Measurements from ENCODE around the gene KIF26B.
"Not testable (repeated sequence)": the region's sequence is repeated elsewhere in the genome, so short reads cannot be mapped to it uniquely, and the experiment has no call there.

KIF26B gene

GRCh38 chr1:245707941-245708340, 553.2 kb downstream of the KIF26B start:
- no peak overlapping the region for H3K9ac ChIP-seq (ENCODE audit: low read length)
- H3K27me3 ChIP-seq (ENCODE audit: control insufficient read depth, insufficient read depth, low read length), result no peaks in the 10 kb centered on the region
- H3K4me1 ChIP-seq (ENCODE audit: control insufficient read depth, insufficient read depth, low read length), result peaks cover 8% of the 10 kb centered on the region; the same call in 1 of the 2 replicates
- no peaks in the 10 kb centered on the region for H3K36me3 ChIP-seq (ENCODE audit: control insufficient read depth, insufficient read depth, low read length)
- H3K4me3 ChIP-seq (ENCODE audit: low read depth, low read length), result no peak overlapping the region
- no peak overlapping the region for H3K27ac ChIP-seq (ENCODE audit: low read depth, low read length)
- no peaks in the 10 kb centered on the region for H3K9me3 ChIP-seq (ENCODE audit: control insufficient read depth, insufficient read depth, low read depth, low read length)

GRCh38 chr1:245710961-245711903, 556.4 kb downstream of the KIF26B start:
- Histone ChIP-seq H3K27me3 (ENCODE audit: control insufficient read depth, insufficient read depth, low read length) (no peaks in the 10 kb centered on the region), H3K9me3 (ENCODE audit: control insufficient read depth, insufficient read depth, low read depth, low read length) (no peaks in the 10 kb centered on the region), H3K4me3 (ENCODE audit: low read depth, low read length) (no peak overlapping the region), H3K4me1 (ENCODE audit: control insufficient read depth, insufficient read depth, low read length) (0 out of 2 replicates have a peak, but pooled peaks cover 4% of the 10 kb centered on the region), H3K36me3 (ENCODE audit: control insufficient read depth, insufficient read depth, low read length) (no peaks in the 10 kb centered on the region), H3K27ac (ENCODE audit: low read depth, low read length) (no peak overlapping the region), H3K9ac (ENCODE audit: low read length) (no peak overlapping the region)

- not testable (repeated sequence) for H3K4me3 ChIP-seq (ENCODE audit: low read depth, low read length); H3K27me3 ChIP-seq (ENCODE audit: control insufficient read depth, insufficient read depth, low read length); H3K27ac ChIP-seq (ENCODE audit: low read depth, low read length); H3K36me3 ChIP-seq (ENCODE audit: control insufficient read depth, insufficient read depth, low read length); H3K4me1 ChIP-seq (ENCODE audit: control insufficient read depth, insufficient read depth, low read length); H3K9ac ChIP-seq (ENCODE audit: low read length); H3K9me3 ChIP-seq (ENCODE audit: control insufficient read depth, insufficient read depth, low read depth, low read length)
Measured at GRCh38 chr1:245714027-245714426, 559.2 kb downstream of the KIF26B start.

- H3K9me3 ChIP-seq (ENCODE audit: control insufficient read depth, insufficient read depth, low read depth, low read length), result no peaks in the 10 kb centered on the region
- H3K4me3 ChIP-seq (ENCODE audit: low read depth, low read length), result no peak overlapping the region
- no peaks in the 10 kb centered on the region for H3K27me3 ChIP-seq (ENCODE audit: control insufficient read depth, insufficient read depth, low read length)
- H3K4me1 ChIP-seq (ENCODE audit: control insufficient read depth, insufficient read depth, low read length), result 0 out of 2 replicates have a peak, but pooled peaks cover 4% of the 10 kb centered on the region
- no peak overlapping the region for H3K27ac ChIP-seq (ENCODE audit: low read depth, low read length)
- no peak overlapping the region for H3K9ac ChIP-seq (ENCODE audit: low read length)
- H3K36me3 ChIP-seq (ENCODE audit: control insufficient read depth, insufficient read depth, low read length), result no peaks in the 10 kb centered on the region
Measured at GRCh38 chr1:245715291-245715701, 560.5 kb downstream of the KIF26B start.

- H3K27ac ChIP-seq (ENCODE audit: low read depth, low read length), result no peak overlapping the region
Measured at GRCh38 chr1:245715970-245716369, 561.2 kb downstream of the KIF26B start.

GRCh38 chr1:245716561-245716960, 561.8 kb downstream of the KIF26B start:
- Histone ChIP-seq H3K4me1 (ENCODE audit: control insufficient read depth, insufficient read depth, low read length) (0 out of 2 replicates have a peak, but pooled peaks cover 2% of the 10 kb centered on the region), H3K9me3 (ENCODE audit: control insufficient read depth, insufficient read depth, low read depth, low read length) (no peaks in the 10 kb centered on the region), H3K4me3 (ENCODE audit: low read depth, low read length) (no peak overlapping the region), H3K27ac (ENCODE audit: low read depth, low read length) (no peak overlapping the region), H3K36me3 (ENCODE audit: control insufficient read depth, insufficient read depth, low read length) (no peaks in the 10 kb centered on the region), H3K9ac (ENCODE audit: low read length) (no peak overlapping the region), H3K27me3 (ENCODE audit: control insufficient read depth, insufficient read depth, low read length) (no peaks in the 10 kb centered on the region)

More at GRCh38 chr1:245715970-245716369, 561.2 kb downstream of the KIF26B start:
- Histone ChIP-seq H3K36me3 (ENCODE audit: control insufficient read depth, insufficient read depth, low read length) (no peaks in the 10 kb centered on the region), H3K4me1 (ENCODE audit: control insufficient read depth, insufficient read depth, low read length) (0 out of 2 replicates have a peak, but pooled peaks cover 4% of the 10 kb centered on the region), H3K27me3 (ENCODE audit: control insufficient read depth, insufficient read depth, low read length) (no peaks in the 10 kb centered on the region), H3K9me3 (ENCODE audit: control insufficient read depth, insufficient read depth, low read depth, low read length) (no peaks in the 10 kb centered on the region), H3K9ac (ENCODE audit: low read length) (no peak overlapping the region), H3K4me3 (ENCODE audit: low read depth, low read length) (no peak overlapping the region)

GRCh38 chr1:245717611-245718010, 562.8 kb downstream of the KIF26B start:
- no peak overlapping the region for H3K9ac ChIP-seq (ENCODE audit: low read length)
- H3K9me3 ChIP-seq (ENCODE audit: control insufficient read depth, insufficient read depth, low read depth, low read length), result no peaks in the 10 kb centered on the region
- H3K4me3 ChIP-seq (ENCODE audit: low read depth, low read length), result no peak overlapping the region
- no peaks in the 10 kb centered on the region for H3K27me3 ChIP-seq (ENCODE audit: control insufficient read depth, insufficient read depth, low read length)
- no peaks in the 10 kb centered on the region for H3K4me1 ChIP-seq (ENCODE audit: control insufficient read depth, insufficient read depth, low read length)
- H3K36me3 ChIP-seq (ENCODE audit: control insufficient read depth, insufficient read depth, low read length), result no peaks in the 10 kb centered on the region
- H3K27ac ChIP-seq (ENCODE audit: low read depth, low read length), result no peak overlapping the region

- H3K9ac ChIP-seq (ENCODE audit: low read length), result no peak overlapping the region
- H3K4me1 ChIP-seq (ENCODE audit: control insufficient read depth, insufficient read depth, low read length), result no peaks in the 10 kb centered on the region
- no peaks in the 10 kb centered on the region for H3K36me3 ChIP-seq (ENCODE audit: control insufficient read depth, insufficient read depth, low read length)
- H3K27me3 ChIP-seq (ENCODE audit: control insufficient read depth, insufficient read depth, low read length), result no peaks in the 10 kb centered on the region
- no peak overlapping the region for H3K4me3 ChIP-seq (ENCODE audit: low read depth, low read length)
- H3K9me3 ChIP-seq (ENCODE audit: control insufficient read depth, insufficient read depth, low read depth, low read length), result no peaks in the 10 kb centered on the region
- H3K27ac ChIP-seq (ENCODE audit: low read depth, low read length), result no peak overlapping the region
Measured at GRCh38 chr1:245718123-245718522, 563.3 kb downstream of the KIF26B start.

- Histone ChIP-seq H3K27me3 (ENCODE audit: control insufficient read depth, insufficient read depth, low read length) (no peaks in the 10 kb centered on the region), H3K4me1 (ENCODE audit: control insufficient read depth, insufficient read depth, low read length) (no peaks in the 10 kb centered on the region), H3K9ac (ENCODE audit: low read length) (no peak overlapping the region), H3K27ac (ENCODE audit: low read depth, low read length) (no peak overlapping the region), H3K36me3 (ENCODE audit: control insufficient read depth, insufficient read depth, low read length) (no peaks in the 10 kb centered on the region), H3K4me3 (ENCODE audit: low read depth, low read length) (no peak overlapping the region), H3K9me3 (ENCODE audit: control insufficient read depth, insufficient read depth, low read depth, low read length) (no peaks in the 10 kb centered on the region)
Measured at GRCh38 chr1:245718951-245719350, 564.2 kb downstream of the KIF26B start.

GRCh38 chr1:245721488-245721887, 566.7 kb downstream of the KIF26B start:
- no peak overlapping the region for H3K4me3 ChIP-seq (ENCODE audit: low read depth, low read length)
- no peak overlapping the region for H3K27ac ChIP-seq (ENCODE audit: low read depth, low read length)
- no peak overlapping the region for H3K9ac ChIP-seq (ENCODE audit: low read length)
- H3K27me3 ChIP-seq (ENCODE audit: control insufficient read depth, insufficient read depth, low read length), result no peaks in the 10 kb centered on the region
- no peaks in the 10 kb centered on the region for H3K4me1 ChIP-seq (ENCODE audit: control insufficient read depth, insufficient read depth, low read length)
- H3K9me3 ChIP-seq (ENCODE audit: control insufficient read depth, insufficient read depth, low read depth, low read length), result no peaks in the 10 kb centered on the region
- H3K36me3 ChIP-seq (ENCODE audit: control insufficient read depth, insufficient read depth, low read length), result no peaks in the 10 kb centered on the region

GRCh38 chr1:245728035-245728434, 573.2 kb downstream of the KIF26B start:
- H3K27ac ChIP-seq (ENCODE audit: low read depth, low read length); H3K27me3 ChIP-seq (ENCODE audit: control insufficient read depth, insufficient read depth, low read length); H3K4me3 ChIP-seq (ENCODE audit: low read depth, low read length); H3K9me3 ChIP-seq (ENCODE audit: control insufficient read depth, insufficient read depth, low read depth, low read length); H3K36me3 ChIP-seq (ENCODE audit: control insufficient read depth, insufficient read depth, low read length); H3K9ac ChIP-seq (ENCODE audit: low read length); H3K4me1 ChIP-seq (ENCODE audit: control insufficient read depth, insufficient read depth, low read length): not testable (repeated sequence)

Data from HUES6 (cell line).